Naive B cell (primary cell): Measurements from ENCODE around the gene CBX8. TPM values are rescaled to one million over a fixed set of nuclear protein-coding genes. Genes with fewer than 3 reads are reported as not detected.

Experiments
- ATAC-seq, 2 donors: fragments of 150-1000 bp; cut with Tn5 transposase; 2 replicates each; pipeline ENCODE4 v1.10.0; 2021; ENCODE audit warnings: low read depth in 2 of 2, mild to moderate bottlenecking in 2 of 2, moderate library complexity in 2 of 2
- DNase-seq: peaks from one replicate; pipeline ENCODE4 v3.0.0; 2022
- H3K27ac Mint-ChIP-seq, 6 donors: one replicate each; pipeline ENCODE4 v1.8.0; 2020 to 2022; ENCODE audit warnings: mild to moderate bottlenecking in 6 of 6, mixed read lengths in 6 of 6, moderate library complexity in 5 of 6, inconsistent platforms in 2 of 6
- H3K27me3 Mint-ChIP-seq, 3 donors: one replicate each; pipeline ENCODE4 v1.8.0; 2021 to 2022; ENCODE audit warnings: mixed read lengths in 3 of 3, mild to moderate bottlenecking in 1 of 3
- H3K36me3 Mint-ChIP-seq, 2 donors: one replicate each; pipeline ENCODE4 v1.8.0; 2020 to 2022; ENCODE audit warnings: mixed read lengths in 2 of 2, inconsistent platforms in 1 of 2, mild to moderate bottlenecking in 1 of 2
- H3K4me1 Mint-ChIP-seq, 3 donors: one replicate each; pipeline ENCODE4 v1.8.0; 2020 to 2022; ENCODE audit warnings: mixed read lengths in 3 of 3, inconsistent platforms in 1 of 3, mild to moderate bottlenecking in 1 of 3, moderate library complexity in 1 of 3
- H3K4me3 Mint-ChIP-seq, 8 donors: one replicate each; pipeline ENCODE4 v1.8.0; 2020 to 2022; ENCODE audit warnings: mild to moderate bottlenecking in 8 of 8, mixed read lengths in 8 of 8, moderate library complexity in 8 of 8, inconsistent platforms in 2 of 8
- H3K9me3 Mint-ChIP-seq, 7 donors: one replicate each; pipeline ENCODE4 v1.8.0; 2020 to 2022; ENCODE audit warnings: mixed read lengths in 7 of 7, mild to moderate bottlenecking in 5 of 7, inconsistent platforms in 2 of 7, moderate library complexity in 1 of 7
- polyA plus RNA-seq, 6 donors: library from polyadenylated mRNA; unstranded; fragments of 300-500 nt; fragmentation: Illumina TruSeq; gene quantifications; one replicate each; pipeline ENCODE4 v1.2.3, GENCODE V29; 2021; ENCODE audit warnings: low read depth in 6 of 6

CBX8 gene
- polyA plus RNA-seq, 6 donors from 2014 or later: 0.16 to 1.3 (median 0.58) TPM; not detected in 1

- Mint-ChIP-seq H3K4me1 (peaks cover 28 to 74% (median 43%) of the 10 kb centered on the region in 3 donors), H3K27me3 (peaks cover 11 to 38% (median 19%) of the 10 kb centered on the region in 3 donors)
- peak; percentile 77 to 79 for ATAC-seq
Measured at GRCh38 chr17:79839356-79840268, 42.7 kb upstream of the CBX8 start, which contains the start of gene CBX4. CBX4 (minus strand) TSS chr17:79839440; CDS start chr17:79839251, 189 bp downstream.

GRCh38 chr17:79838522-79839274 is 41.8 kb upstream of the CBX8 start:
- Mint-ChIP-seq H3K36me3 (peaks cover 0 to 10% of the 10 kb centered on the region in 2 donors), H3K27me3 (peaks cover 10 to 37% (median 19%) of the 10 kb centered on the region in 3 donors), H3K4me1 (peaks cover 28 to 76% (median 43%) of the 10 kb centered on the region in 3 donors), H3K9me3 (peaks cover 0 to 2% (median 0%) of the 10 kb centered on the region in 7 donors), H3K27ac (peak overlapping the region; percentile 91 to 99 (median 97)), H3K4me3 (peak overlapping the region; percentile 91 to 100 (median 98))
- peak; percentile 61 for DNase-seq
- ATAC-seq: peak; percentile 24

More at GRCh38 chr17:79839356-79840268, 42.7 kb upstream of the CBX8 start, which contains the start of gene CBX4:
- Mint-ChIP-seq H3K9me3 (peaks cover 0 to 2% (median 0%) of the 10 kb centered on the region in 7 donors), H3K4me3 (peak within 1 kb of the TSS; percentile 91 to 100 (median 98)), H3K36me3 (peaks cover 0 to 7% of the 10 kb centered on the region in 2 donors), H3K27ac (peak within 1 kb of the TSS; percentile 91 to 99 (median 97))
- DNase-seq: peak; percentile 85

- H3K4me3 Mint-ChIP-seq: peak overlapping the region; percentile 91 to 100 (median 98)
- peaks cover 0 to 2% (median 0%) of the 10 kb centered on the region in 7 donors for H3K9me3 Mint-ChIP-seq
- H3K36me3 Mint-ChIP-seq: peaks cover 0 to 10% of the 10 kb centered on the region in 2 donors
- DNase-seq: peak; percentile 58
- peaks cover 29 to 75% (median 39%) of the 10 kb centered on the region in 3 donors for H3K4me1 Mint-ChIP-seq
- peak in 1 of 2 donors; percentile 9 for ATAC-seq
- peaks cover 5 to 31% (median 19%) of the 10 kb centered on the region in 3 donors for H3K27me3 Mint-ChIP-seq
- peak overlapping the region; percentile 91 to 99 (median 97) for H3K27ac Mint-ChIP-seq
Measured at GRCh38 chr17:79837888-79838521, 41.1 kb upstream of the CBX8 start.

GRCh38 chr17:79836972-79837887 is 40.4 kb upstream of the CBX8 start:
- Mint-ChIP-seq H3K27ac (peak overlapping the region; percentile 69 to 99 (median 94)), H3K9me3 (peaks cover 0 to 2% (median 0%) of the 10 kb centered on the region in 7 donors), H3K4me3 (peak overlapping the region; percentile 91 to 100 (median 98)), H3K4me1 (peaks cover 30 to 69% (median 31%) of the 10 kb centered on the region in 3 donors), H3K27me3 (peaks cover 0 to 24% (median 12%) of the 10 kb centered on the region in 3 donors), H3K36me3 (peaks cover 0 to 10% of the 10 kb centered on the region in 2 donors)
- ATAC-seq: peak; percentile 29 to 35
- DNase-seq: peak; percentile 72

- H3K9me3 Mint-ChIP-seq: no peaks in the 10 kb centered on the region
- H3K4me3 Mint-ChIP-seq: peak overlapping the region; percentile 91 to 100 (median 98)
- H3K27ac Mint-ChIP-seq: peak overlapping the region in 4 of 6 donors; percentile 69 to 91 (median 88)
- peaks cover 0 to 10% of the 10 kb centered on the region in 2 donors for H3K36me3 Mint-ChIP-seq
- H3K27me3 Mint-ChIP-seq: peaks cover 0 to 17% (median 6%) of the 10 kb centered on the region in 3 donors
- peaks cover 27 to 62% (median 28%) of the 10 kb centered on the region in 3 donors for H3K4me1 Mint-ChIP-seq
- no peak for DNase-seq
- ATAC-seq: no peak
Measured at GRCh38 chr17:79836510-79836971, 39.7 kb upstream of the CBX8 start.

- Mint-ChIP-seq H3K36me3 (peaks cover 0 to 10% of the 10 kb centered on the region in 2 donors), H3K27me3 (peaks cover 0 to 12% (median 6%) of the 10 kb centered on the region in 3 donors), H3K9me3 (no peaks in the 10 kb centered on the region), H3K4me1 (peaks cover 27 to 57% (median 32%) of the 10 kb centered on the region in 3 donors), H3K27ac (no peak overlapping the region), H3K4me3 (peak overlapping the region in 5 of 8 donors; percentile 6 to 100 (median 97))
- ATAC-seq: no peak
- no peak for DNase-seq
Measured at GRCh38 chr17:79835953-79836509, 39.2 kb upstream of the CBX8 start.

GRCh38 chr17:79835470-79835899 is 38.6 kb upstream of the CBX8 start:
- Mint-ChIP-seq H3K27ac (peak overlapping the region in 1 of 6 donors; percentile 62), H3K4me1 (peaks cover 23 to 56% (median 32%) of the 10 kb centered on the region in 3 donors)
- DNase-seq: no peak

GRCh38 chr17:79834565-79835469 is 37.9 kb upstream of the CBX8 start:
- H3K9me3 Mint-ChIP-seq: no peaks in the 10 kb centered on the region
- H3K27ac Mint-ChIP-seq: peak overlapping the region in 3 of 6 donors; percentile 41 to 62 (median 41)
- peaks cover 0 to 1% (median 0%) of the 10 kb centered on the region in 3 donors for H3K27me3 Mint-ChIP-seq
- peaks cover 0 to 10% of the 10 kb centered on the region in 2 donors for H3K36me3 Mint-ChIP-seq
- H3K4me1 Mint-ChIP-seq: peaks cover 22 to 56% (median 32%) of the 10 kb centered on the region in 3 donors
- peak overlapping the region in 6 of 8 donors; percentile 28 to 69 (median 49) for H3K4me3 Mint-ChIP-seq
- ATAC-seq (no peak), DNase-seq (peak; percentile 21)

More at GRCh38 chr17:79835470-79835899, 38.6 kb upstream of the CBX8 start:
- no peaks in the 10 kb centered on the region for H3K9me3 Mint-ChIP-seq
- ATAC-seq: no peak
- peak overlapping the region in 2 of 8 donors; percentile 38 to 42 for H3K4me3 Mint-ChIP-seq
- peaks cover 0 to 8% (median 3%) of the 10 kb centered on the region in 3 donors for H3K27me3 Mint-ChIP-seq
- peaks cover 0 to 10% of the 10 kb centered on the region in 2 donors for H3K36me3 Mint-ChIP-seq

GRCh38 chr17:79833744-79834564 is 37.1 kb upstream of the CBX8 start:
- peaks cover 0 to 10% of the 10 kb centered on the region in 2 donors for H3K36me3 Mint-ChIP-seq
- H3K27ac Mint-ChIP-seq: no peak overlapping the region
- H3K9me3 Mint-ChIP-seq: no peaks in the 10 kb centered on the region
- no peak overlapping the region for H3K4me3 Mint-ChIP-seq
- H3K4me1 Mint-ChIP-seq: peaks cover 22 to 63% (median 37%) of the 10 kb centered on the region in 3 donors
- ATAC-seq (no peak), DNase-seq (no peak)
- H3K27me3 Mint-ChIP-seq: no peaks in the 10 kb centered on the region

- ATAC-seq (no peak), DNase-seq (no peak)
- no peak overlapping the region for H3K4me3 Mint-ChIP-seq
- H3K36me3 Mint-ChIP-seq: peaks cover 0 to 10% of the 10 kb centered on the region in 2 donors
- H3K9me3 Mint-ChIP-seq: no peaks in the 10 kb centered on the region
- no peaks in the 10 kb centered on the region for H3K27me3 Mint-ChIP-seq
- peak overlapping the region in 1 of 6 donors; percentile 47 for H3K27ac Mint-ChIP-seq
- peaks cover 18 to 60% (median 33%) of the 10 kb centered on the region in 3 donors for H3K4me1 Mint-ChIP-seq
Measured at GRCh38 chr17:79833110-79833450, 36.2 kb upstream of the CBX8 start.
